ENCODE results near the gene MRGPRF.

DNA sequence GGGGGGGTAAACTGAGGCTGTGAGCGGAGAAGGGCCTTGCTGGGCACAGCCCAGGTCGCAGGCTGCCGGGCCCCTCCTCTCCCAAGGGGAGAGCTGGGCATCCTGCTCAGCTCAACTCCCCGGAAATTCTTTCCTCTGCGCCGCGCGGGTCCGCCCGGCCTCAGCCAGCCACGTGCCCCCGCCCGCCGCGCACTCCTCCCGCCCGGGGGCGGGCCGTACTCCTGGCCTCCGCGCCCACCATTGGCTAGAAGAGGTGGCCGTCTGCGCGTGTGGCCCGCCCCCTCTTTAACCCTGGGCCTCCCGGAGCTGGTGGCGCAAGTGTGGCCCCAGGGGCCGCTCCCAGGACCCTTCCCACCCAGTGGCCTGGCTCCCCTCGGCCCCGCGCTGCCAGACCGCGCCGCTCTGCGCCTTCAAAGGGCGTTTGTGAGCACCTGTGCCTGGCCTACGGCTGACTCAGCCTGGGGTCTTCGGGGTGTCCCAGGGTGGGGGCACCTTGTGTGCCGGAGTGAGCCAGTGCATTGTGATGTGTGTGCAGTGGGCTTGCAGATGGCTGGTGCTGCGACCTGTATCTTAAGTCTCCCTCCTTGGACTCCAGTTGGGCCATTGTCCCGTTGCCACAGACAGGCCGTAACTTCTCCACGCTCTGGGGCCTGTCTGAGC lies 2.0 kb downstream of the MRGPRF start:
- no peak for TF ChIP-seq POLR2A (IDR thresholded peaks at IDR 0.05)
- TF ChIP-seq, protein P1, sequence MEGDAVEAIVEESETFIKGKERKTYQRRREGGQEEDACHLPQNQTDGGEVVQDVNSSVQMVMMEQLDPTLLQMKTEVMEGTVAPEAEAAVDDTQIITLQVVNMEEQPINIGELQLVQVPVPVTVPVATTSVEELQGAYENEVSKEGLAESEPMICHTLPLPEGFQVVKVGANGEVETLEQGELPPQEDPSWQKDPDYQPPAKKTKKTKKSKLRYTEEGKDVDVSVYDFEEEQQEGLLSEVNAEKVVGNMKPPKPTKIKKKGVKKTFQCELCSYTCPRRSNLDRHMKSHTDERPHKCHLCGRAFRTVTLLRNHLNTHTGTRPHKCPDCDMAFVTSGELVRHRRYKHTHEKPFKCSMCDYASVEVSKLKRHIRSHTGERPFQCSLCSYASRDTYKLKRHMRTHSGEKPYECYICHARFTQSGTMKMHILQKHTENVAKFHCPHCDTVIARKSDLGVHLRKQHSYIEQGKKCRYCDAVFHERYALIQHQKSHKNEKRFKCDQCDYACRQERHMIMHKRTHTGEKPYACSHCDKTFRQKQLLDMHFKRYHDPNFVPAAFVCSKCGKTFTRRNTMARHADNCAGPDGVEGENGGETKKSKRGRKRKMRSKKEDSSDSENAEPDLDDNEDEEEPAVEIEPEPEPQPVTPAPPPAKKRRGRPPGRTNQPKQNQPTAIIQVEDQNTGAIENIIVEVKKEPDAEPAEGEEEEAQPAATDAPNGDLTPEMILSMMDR (IDR thresholded peaks at IDR 0.05) = no peak
